GM12801 (cell line): ENCODE results near the gene GPR32.

Experiments
- CTCF ChIP-seq: IDR thresholded peaks from one replicate; pipeline ENCODE4 v1.5.1; 2011; ENCODE audit warnings: control low read depth; ENCODE audit not compliant: insufficient read length; ENCODE audit errors: extremely low read depth

The GPR32 gene

GRCh38 chr19:50777830-50778303 lies 7.6 kb downstream of the GPR32 start:
- no peak for TF ChIP-seq CTCF

- no peak for TF ChIP-seq CTCF
Measured at GRCh38 chr19:50778906-50779430, 8.7 kb downstream of the GPR32 start.

- no peak for TF ChIP-seq CTCF
Measured at GRCh38 chr19:50779504-50780457, 9.5 kb downstream of the GPR32 start.

GRCh38 chr19:50780753-50781435 lies 10.6 kb downstream of the GPR32 start:
- TF ChIP-seq CTCF: no peak

GRCh38 chr19:50784710-50785109 lies 14.4 kb downstream of the GPR32 start:
- TF ChIP-seq CTCF: no peak

GRCh38 chr19:50785329-50785728 lies 15.1 kb downstream of the GPR32 start:
- TF ChIP-seq CTCF: no peak

GRCh38 chr19:50790396-50790795 lies 20.1 kb downstream of the GPR32 start, which contains the start of gene ACP4:
TSS of gene ACP4 (plus strand) at chr19:50790415. CDS start at chr19:50790415, 0 bp downstream.
- TF ChIP-seq CTCF: no peak
